Osteoblast (primary cell): ENCODE measurements around the gene HTRA3. TPM values are rescaled to one million over a fixed set of nuclear protein-coding genes. Genes with fewer than 3 reads are reported as not detected.
A peak's percentile ranks its signal among the peaks of the same experiment; 100 is the strongest.

ENCODE experiments used
- DNase-seq: peaks from one replicate; pipeline ENCODE4 v3.0.0; 2011; ENCODE audit warnings: low spot score, mixed read lengths; ENCODE audit not compliant: insufficient read length; ENCODE audit errors: missing footprints
- H2AFZ ChIP-seq: 2 replicates; pipeline ENCODE4 v1.6.0; 2011; ENCODE audit warnings: mild to moderate bottlenecking, low read length
- H3K27ac ChIP-seq: 2 replicates; pipeline ENCODE4 v1.5.1; 2011; ENCODE audit warnings: mild to moderate bottlenecking, low read depth, low read length, moderate library complexity
- H3K27me3 ChIP-seq: 2 replicates; pipeline ENCODE4 v1.6.0; 2012; ENCODE audit warnings: mild to moderate bottlenecking, control low read depth, inconsistent platforms, low read length, moderate library complexity; ENCODE audit not compliant: insufficient read depth
- H3K36me3 ChIP-seq: 2 replicates; pipeline ENCODE4 v1.5.1; 2011; ENCODE audit warnings: mild to moderate bottlenecking, low read length, control low read depth, moderate library complexity; ENCODE audit not compliant: insufficient read depth
- H3K4me1 ChIP-seq: 2 replicates; pipeline ENCODE4 v1.5.1; 2011; ENCODE audit warnings: mild to moderate bottlenecking, low read length, control low read depth, moderate library complexity; ENCODE audit not compliant: insufficient read depth
- H3K4me2 ChIP-seq: 2 replicates; pipeline ENCODE4 v1.6.0; 2011; ENCODE audit warnings: mild to moderate bottlenecking, low read length; ENCODE audit not compliant: insufficient read depth
- H3K4me3 ChIP-seq: fragments of 200-600 bp; sonication (generic); 3 replicates; pipeline ENCODE4 v1.5.1; 2012; ENCODE audit warnings: mild to moderate bottlenecking, low read length, inconsistent platforms; ENCODE audit not compliant: insufficient read depth
- H3K79me2 ChIP-seq: 2 replicates; pipeline ENCODE4 v1.6.0; 2012; ENCODE audit warnings: mild to moderate bottlenecking, low read length, control low read depth, inconsistent platforms; ENCODE audit not compliant: insufficient read depth
- H3K9me3 ChIP-seq: 2 replicates; pipeline ENCODE4 v1.5.1; 2011; ENCODE audit warnings: low read depth, low read length, control low read depth
- H4K20me1 ChIP-seq: 2 replicates; pipeline ENCODE4 v1.6.0; 2012; ENCODE audit warnings: mild to moderate bottlenecking, low read length, control low read depth; ENCODE audit not compliant: insufficient read depth
- total RNA-seq: library from RNA; depleted of rRNA; stranded (reverse); fragments of >200 nt; gene quantifications from 2 replicates; pipeline ENCODE4 v1.2.3, GENCODE V29; 2012
- TF ChIP-seq, protein P1 (sequence below): IDR thresholded peaks from 2 replicates; pipeline ENCODE4 v1.5.1; 2011; ENCODE audit warnings: mild to moderate bottlenecking, low read depth, low read length, moderate library complexity; ENCODE audit errors: extremely low read depth

The HTRA3 gene
- total RNA-seq, 1 donor = 4.0 TPM

DNA sequence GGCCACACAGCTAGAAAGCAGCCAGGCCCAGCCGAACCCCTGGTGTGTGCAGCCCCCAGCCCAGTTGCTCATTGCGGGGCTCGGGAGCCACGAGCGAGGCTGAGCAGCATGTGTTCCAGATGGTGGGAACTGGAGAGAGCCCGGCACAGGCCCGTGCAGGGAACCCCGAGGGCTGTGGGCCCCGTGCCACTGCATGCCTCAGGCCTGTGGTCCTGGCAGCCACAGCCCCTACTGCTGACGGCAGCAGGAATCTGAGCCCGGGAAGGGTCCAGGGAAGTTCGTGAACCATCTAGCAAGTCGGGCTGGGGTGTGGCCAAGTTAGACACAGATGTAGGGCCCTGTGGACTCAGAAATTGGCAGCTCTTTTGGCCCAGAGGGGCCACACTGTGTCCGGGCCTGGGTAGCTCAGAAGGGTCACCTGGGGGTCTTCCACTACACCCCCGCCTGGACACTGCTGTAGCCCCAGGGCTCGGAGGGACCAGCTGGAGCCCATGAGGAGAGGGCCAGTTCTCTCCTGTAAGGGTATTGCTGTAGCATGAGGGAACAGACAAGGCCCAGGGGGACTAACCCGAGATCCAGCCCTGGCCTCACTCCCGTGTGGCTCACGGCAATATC lies 12.1 kb downstream of the HTRA3 start:
- H3K9me3 ChIP-seq = no peaks in the 10 kb centered on the region
- H3K79me2 ChIP-seq = no peaks in the 10 kb centered on the region
- H3K27ac ChIP-seq = no peak overlapping the region
- H3K4me1 ChIP-seq = peaks cover 23% of the 10 kb centered on the region
- DNase-seq = peak; percentile 91
- TF ChIP-seq, protein P1, sequence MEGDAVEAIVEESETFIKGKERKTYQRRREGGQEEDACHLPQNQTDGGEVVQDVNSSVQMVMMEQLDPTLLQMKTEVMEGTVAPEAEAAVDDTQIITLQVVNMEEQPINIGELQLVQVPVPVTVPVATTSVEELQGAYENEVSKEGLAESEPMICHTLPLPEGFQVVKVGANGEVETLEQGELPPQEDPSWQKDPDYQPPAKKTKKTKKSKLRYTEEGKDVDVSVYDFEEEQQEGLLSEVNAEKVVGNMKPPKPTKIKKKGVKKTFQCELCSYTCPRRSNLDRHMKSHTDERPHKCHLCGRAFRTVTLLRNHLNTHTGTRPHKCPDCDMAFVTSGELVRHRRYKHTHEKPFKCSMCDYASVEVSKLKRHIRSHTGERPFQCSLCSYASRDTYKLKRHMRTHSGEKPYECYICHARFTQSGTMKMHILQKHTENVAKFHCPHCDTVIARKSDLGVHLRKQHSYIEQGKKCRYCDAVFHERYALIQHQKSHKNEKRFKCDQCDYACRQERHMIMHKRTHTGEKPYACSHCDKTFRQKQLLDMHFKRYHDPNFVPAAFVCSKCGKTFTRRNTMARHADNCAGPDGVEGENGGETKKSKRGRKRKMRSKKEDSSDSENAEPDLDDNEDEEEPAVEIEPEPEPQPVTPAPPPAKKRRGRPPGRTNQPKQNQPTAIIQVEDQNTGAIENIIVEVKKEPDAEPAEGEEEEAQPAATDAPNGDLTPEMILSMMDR = no peak
- no peaks in the 10 kb centered on the region for H3K36me3 ChIP-seq
- no peak overlapping the region for H2AFZ ChIP-seq
- H3K4me3 ChIP-seq = no peak overlapping the region
- no peak overlapping the region for H3K4me2 ChIP-seq
- no peaks in the 10 kb centered on the region for H4K20me1 ChIP-seq
- H3K27me3 ChIP-seq = no peaks in the 10 kb centered on the region

DNA sequence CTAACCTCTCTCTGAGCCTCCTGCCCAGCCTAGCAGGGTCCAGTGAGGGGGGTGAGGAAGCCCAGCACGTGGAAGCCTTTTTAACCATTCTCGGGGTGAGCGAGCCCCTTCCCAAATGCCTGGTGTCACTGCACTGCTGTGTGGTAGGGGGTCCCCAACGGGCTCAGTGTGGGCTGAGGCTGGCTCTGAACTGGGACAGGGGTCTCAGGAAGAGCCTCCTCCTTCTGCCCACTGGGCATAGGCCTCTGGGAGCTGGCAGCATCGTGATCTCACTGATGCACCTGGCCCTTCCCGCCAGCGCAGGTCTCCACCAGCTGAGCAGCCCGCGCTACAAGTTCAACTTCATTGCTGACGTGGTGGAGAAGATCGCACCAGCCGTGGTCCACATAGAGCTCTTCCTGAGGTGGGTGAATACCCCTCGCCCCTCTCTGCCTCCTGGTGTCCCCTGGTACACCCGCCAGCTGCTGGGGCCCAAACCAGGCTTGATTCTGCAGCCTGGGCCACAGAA lies 12.6 kb downstream of the HTRA3 start:
- Histone ChIP-seq H3K36me3 (no peaks in the 10 kb centered on the region), H3K4me3 (no peak overlapping the region), H3K4me2 (no peak overlapping the region), H3K79me2 (no peaks in the 10 kb centered on the region), H3K27ac (no peak overlapping the region), H4K20me1 (no peaks in the 10 kb centered on the region), H3K27me3 (no peaks in the 10 kb centered on the region), H3K9me3 (no peaks in the 10 kb centered on the region), H3K4me1 (peaks cover 19% of the 10 kb centered on the region), H2AFZ (no peak overlapping the region)
- peak; percentile 78 for DNase-seq
- TF ChIP-seq, protein P1 = no peak

DNA sequence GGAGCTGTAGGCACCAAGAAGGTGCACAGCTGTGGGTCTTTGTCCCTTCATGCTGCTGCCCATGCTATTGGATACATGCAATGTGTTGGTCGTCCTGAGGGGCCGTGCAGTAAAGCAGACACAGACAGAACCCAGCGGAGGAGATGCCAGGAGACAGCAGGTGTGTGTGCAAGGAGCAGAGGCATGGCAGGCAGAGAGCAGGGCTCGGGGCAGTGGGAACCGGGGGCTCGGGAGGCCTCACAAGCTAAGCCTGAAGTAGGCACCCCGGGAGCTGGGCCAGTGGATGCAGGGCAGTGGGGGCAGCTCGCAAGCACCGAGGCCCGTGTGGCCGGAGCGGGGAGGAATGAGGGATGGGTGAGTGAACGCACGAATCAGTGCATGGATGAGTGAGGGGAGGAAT lies 13.2 kb downstream of the HTRA3 start:
- no peak overlapping the region for H2AFZ ChIP-seq
- TF ChIP-seq, protein P1 = no peak
- H3K4me3 ChIP-seq = no peak overlapping the region
- H3K27ac ChIP-seq = no peak overlapping the region
- no peaks in the 10 kb centered on the region for H3K79me2 ChIP-seq
- no peaks in the 10 kb centered on the region for H3K36me3 ChIP-seq
- H3K4me1 ChIP-seq = peaks cover 17% of the 10 kb centered on the region
- no peaks in the 10 kb centered on the region for H3K9me3 ChIP-seq
- DNase-seq = no peak
- no peaks in the 10 kb centered on the region for H3K27me3 ChIP-seq
- no peaks in the 10 kb centered on the region for H4K20me1 ChIP-seq
- no peak overlapping the region for H3K4me2 ChIP-seq

DNA sequence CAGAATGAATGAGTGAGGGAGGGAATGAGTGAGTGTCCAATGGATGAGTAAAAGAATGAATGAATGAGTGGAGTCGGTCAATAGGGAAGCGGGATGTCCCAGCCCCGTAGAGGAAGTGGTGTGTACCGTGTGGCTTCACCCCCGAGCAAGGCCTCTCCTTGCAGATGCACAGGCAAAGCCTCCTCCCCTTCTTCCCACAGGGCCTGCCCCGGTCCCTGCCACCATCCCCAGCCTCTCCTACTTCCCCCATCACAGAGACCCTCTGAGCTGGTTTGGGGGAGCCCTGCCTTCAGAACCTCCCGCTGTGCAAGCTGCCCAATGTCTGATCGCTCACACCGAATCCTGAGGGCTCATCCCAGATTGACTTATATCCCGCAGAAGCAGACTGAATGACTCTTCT lies 13.6 kb downstream of the HTRA3 start:
- TF ChIP-seq, protein P1 = no peak
- no peaks in the 10 kb centered on the region for H4K20me1 ChIP-seq
- H3K9me3 ChIP-seq = no peaks in the 10 kb centered on the region
- no peak overlapping the region for H2AFZ ChIP-seq
- no peaks in the 10 kb centered on the region for H3K79me2 ChIP-seq
- H3K27me3 ChIP-seq = no peaks in the 10 kb centered on the region
- H3K4me2 ChIP-seq = no peak overlapping the region
- H3K27ac ChIP-seq = no peak overlapping the region
- DNase-seq = peak; percentile 46
- peaks cover 13% of the 10 kb centered on the region for H3K4me1 ChIP-seq
- H3K36me3 ChIP-seq = no peaks in the 10 kb centered on the region
- H3K4me3 ChIP-seq = no peak overlapping the region
